Keratinocyte (primary cell): ENCODE data around the gene ATF1.

Experiments used
- CTCF ChIP-seq, 3 experiments: IDR thresholded peaks in 1 of 3; conservative IDR thresholded peaks in 1 of 3; optimal IDR thresholded peaks in 1 of 3; 2 replicates in 2 of 3; 3 replicates in 1 of 3; pipeline versions ENCODE3 to v1.5.1; 2011; ENCODE audit warnings: low read length in 3 of 3, mild to moderate bottlenecking in 3 of 3, moderate library complexity in 2 of 3, control low read depth in 1 of 3, inconsistent platforms in 1 of 3; ENCODE audit not compliant: insufficient read depth in 2 of 3; ENCODE audit errors: extremely low read depth in 1 of 3
- EZH2 ChIP-seq: IDR thresholded peaks from one replicate; pipeline ENCODE4 v1.6.1; 2012; ENCODE audit warnings: inconsistent platforms, mild to moderate bottlenecking, low read length, moderate library complexity

- TF ChIP-seq EZH2 (no peak), CTCF (optimal IDR thresholded peaks at IDR 0.05 in 1 of 3, IDR thresholded peaks at IDR 0.05 in 1 of 3, conservative IDR thresholded peaks at IDR 0.05 in 1 of 3; ENCODE audit: extremely low read depth in 1 of 3, insufficient read depth in 2 of 3, low read length in 3 of 3) (peak; percentile 28 to 65 (median 53))
Observed at GRCh38 chr12:50765095-50765911, 1.4 kb downstream of the ATF1 start.
